Adrenal gland (tissue), 5 donors: ENCODE data around the gene PROX1.

ENCODE experiments used
- CTCF ChIP-seq, 6 experiments: fragments of 450-650 bp in 4 of 6; fragments of 200-600 bp in 2 of 6; sonication (generic) in 1 of 6; IDR thresholded peaks; 1 replicate in 5 of 6; 2 replicates in 1 of 6; pipeline versions ENCODE4 v1.5.1 to v1.8.0; 2016 to 2021; ENCODE audit warnings: antibody characterized with exemption in 6 of 6, mild to moderate bottlenecking in 2 of 6, moderate library complexity in 1 of 6
- POLR2A ChIP-seq, 2 donors: fragments of 450-650 bp; IDR thresholded peaks; one replicate each; pipeline ENCODE4 v1.6.1; 2017; ENCODE audit warnings: antibody characterized with exemption in 2 of 2, mild to moderate bottlenecking in 2 of 2, moderate library complexity in 1 of 2
- donor health status: DM: no; HTN: no; CAD: no.

DNA sequence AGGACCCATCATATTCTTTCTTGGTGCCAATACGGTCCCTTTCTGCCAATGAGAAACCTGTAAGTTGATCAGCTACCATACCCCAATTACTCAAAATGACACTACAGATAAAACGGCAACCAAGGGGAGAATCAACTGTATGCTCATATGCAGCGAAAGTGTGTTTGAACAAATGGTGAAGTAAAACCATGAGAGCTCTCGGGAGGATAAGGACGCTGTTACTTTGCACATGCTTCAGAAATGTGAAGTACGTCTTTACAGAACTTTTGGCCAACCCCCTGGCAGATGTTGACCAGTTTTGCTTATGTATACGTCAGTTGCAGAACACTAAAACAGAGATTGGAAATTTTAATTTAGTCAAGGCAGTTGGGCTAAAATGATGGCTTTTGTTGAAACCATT is 79.6 kb downstream of the PROX1 start:
- TF ChIP-seq CTCF (IDR thresholded peaks at IDR 0.05) (no peak), POLR2A (IDR thresholded peaks at IDR 0.05) (no peak)
